Effector memory CD8-positive, alpha-beta T cell (primary cell): ENCODE results near the gene RABGEF1.
"Not testable (repeated sequence)": the region's sequence is repeated elsewhere in the genome, so short reads cannot be mapped to it uniquely, and the experiment has no call there.

Experiments used
- ATAC-seq: fragments of 150-1000 bp; cut with Tn5 transposase; replicated peaks from 2 replicates; pipeline ENCODE4 v1.10.0; 2021; ENCODE audit warnings: mild to moderate bottlenecking, moderate library complexity
- DNase-seq, 3 experiments: peaks; one replicate each; pipeline ENCODE4 v3.0.0; 2021
- H3K27ac Mint-ChIP-seq, 2 donors: one replicate each; pipeline ENCODE4 v1.8.0; 2022; ENCODE audit warnings: mild to moderate bottlenecking in 2 of 2, mixed read lengths in 2 of 2, moderate library complexity in 2 of 2
- H3K27me3 Mint-ChIP-seq, 2 donors: one replicate each; pipeline ENCODE4 v1.8.0; 2022; ENCODE audit warnings: mixed read lengths in 2 of 2
- H3K36me3 Mint-ChIP-seq: one replicate; pipeline ENCODE4 v1.8.0; 2022; ENCODE audit warnings: mild to moderate bottlenecking, moderate library complexity, mixed read lengths; ENCODE audit not compliant: insufficient read depth
- H3K4me1 Mint-ChIP-seq, 2 donors: one replicate each; pipeline ENCODE4 v1.8.0; 2022; ENCODE audit warnings: low read depth in 2 of 2, mixed read lengths in 2 of 2
- H3K4me3 Mint-ChIP-seq, 2 donors: one replicate each; pipeline ENCODE4 v1.8.0; 2022; ENCODE audit warnings: mild to moderate bottlenecking in 2 of 2, mixed read lengths in 2 of 2, moderate library complexity in 2 of 2
- H3K9me3 Mint-ChIP-seq, 2 donors: one replicate each; pipeline ENCODE4 v1.8.0; 2022; ENCODE audit warnings: mixed read lengths in 2 of 2

Gene RABGEF1

GRCh38 chr7:66843492-66843891 is 103.0 kb downstream of the RABGEF1 start:
- not testable (repeated sequence) for H3K9me3 Mint-ChIP-seq, DNase-seq, ATAC-seq, H3K27me3 Mint-ChIP-seq
- peak overlapping the region; percentile 91 to 95 for H3K4me3 Mint-ChIP-seq
- H3K4me1 Mint-ChIP-seq = peaks cover 11 to 14% of the 10 kb centered on the region in 2 donors
- peak overlapping the region; percentile 100 for H3K27ac Mint-ChIP-seq
- H3K36me3 Mint-ChIP-seq = peaks cover 21% of the 10 kb centered on the region

GRCh38 chr7:66844552-66845378 is 104.2 kb downstream of the RABGEF1 start:
- H3K4me3 Mint-ChIP-seq = peak overlapping the region; percentile 91 to 95
- no peaks in the 10 kb centered on the region for H3K27me3 Mint-ChIP-seq
- DNase-seq (peak; percentile 100), ATAC-seq (peak; percentile 92)
- peaks cover 21% of the 10 kb centered on the region for H3K36me3 Mint-ChIP-seq
- H3K4me1 Mint-ChIP-seq = peaks cover 11 to 14% of the 10 kb centered on the region in 2 donors
- no peaks in the 10 kb centered on the region for H3K9me3 Mint-ChIP-seq
- peak overlapping the region; percentile 100 for H3K27ac Mint-ChIP-seq

DNA sequence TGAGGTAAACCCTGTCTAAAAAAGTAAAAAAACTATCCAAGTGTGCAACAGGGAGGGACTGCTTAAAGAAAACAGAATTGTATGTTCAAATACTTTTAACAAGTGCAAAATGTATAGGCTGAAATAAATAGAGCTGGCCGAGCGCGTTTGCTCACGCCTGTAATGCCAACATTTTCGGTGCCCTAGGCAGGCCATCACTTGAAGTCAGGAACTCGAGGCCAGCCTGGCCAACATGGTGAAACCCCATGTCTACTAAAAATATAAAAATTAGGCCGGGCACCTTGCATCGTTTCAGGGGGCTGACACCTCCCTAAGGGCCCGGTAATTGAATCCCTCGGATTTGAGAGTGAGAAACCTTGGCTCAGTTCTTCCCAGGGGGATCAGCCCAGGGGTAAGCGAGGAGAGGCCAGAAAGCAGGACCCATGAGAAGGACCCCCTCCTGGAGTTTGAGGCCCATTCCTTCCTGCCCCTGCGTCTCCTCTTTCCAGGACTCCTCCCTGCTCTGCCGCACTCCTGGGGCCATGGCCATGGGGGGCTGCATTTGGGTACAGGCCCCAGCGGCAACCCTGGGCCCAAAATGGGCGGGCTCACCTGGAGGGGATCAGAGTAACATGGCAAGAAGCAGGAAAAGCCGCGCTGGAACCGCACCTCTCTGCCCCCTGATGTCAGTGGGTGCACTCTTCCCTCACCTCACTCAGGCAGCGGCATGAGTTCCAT is 105.0 kb downstream of the RABGEF1 start:
- no peaks in the 10 kb centered on the region for H3K27me3 Mint-ChIP-seq
- H3K36me3 Mint-ChIP-seq = peaks cover 21% of the 10 kb centered on the region
- ATAC-seq = no peak
- peak overlapping the region; percentile 91 to 95 for H3K4me3 Mint-ChIP-seq
- peaks cover 11 to 14% of the 10 kb centered on the region in 2 donors for H3K4me1 Mint-ChIP-seq
- DNase-seq = no peak
- H3K27ac Mint-ChIP-seq = peak overlapping the region; percentile 100
- no peaks in the 10 kb centered on the region for H3K9me3 Mint-ChIP-seq

DNA sequence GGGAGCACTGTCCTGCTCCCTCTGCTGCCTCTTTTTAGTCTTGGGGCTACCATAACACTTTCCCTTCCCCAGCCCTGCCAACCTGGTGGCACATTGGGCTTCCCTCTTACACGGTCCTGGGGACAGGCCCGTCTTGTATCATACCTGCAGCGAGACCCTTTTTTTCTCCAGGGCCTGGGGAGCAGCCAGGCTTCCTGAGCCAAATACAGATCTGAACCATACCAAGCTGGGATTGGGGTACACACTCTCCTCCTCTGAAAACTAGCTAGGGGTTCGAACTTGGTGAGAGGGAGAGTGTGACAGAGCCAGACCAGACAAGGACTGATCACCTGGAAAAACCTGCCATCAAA is 105.5 kb downstream of the RABGEF1 start:
- H3K4me1 Mint-ChIP-seq = peaks cover 11 to 14% of the 10 kb centered on the region in 2 donors
- H3K36me3 Mint-ChIP-seq = peaks cover 21% of the 10 kb centered on the region
- H3K4me3 Mint-ChIP-seq = peak overlapping the region; percentile 91 to 95
- ATAC-seq, DNase-seq, H3K9me3 Mint-ChIP-seq, H3K27me3 Mint-ChIP-seq: not testable (repeated sequence)
- H3K27ac Mint-ChIP-seq = peak overlapping the region; percentile 100

GRCh38 chr7:66847523-66847855 is 107.0 kb downstream of the RABGEF1 start:
- peaks cover 11 to 14% of the 10 kb centered on the region in 2 donors for H3K4me1 Mint-ChIP-seq
- not testable (repeated sequence) for H3K9me3 Mint-ChIP-seq, H3K27me3 Mint-ChIP-seq, ATAC-seq, DNase-seq, H3K4me3 Mint-ChIP-seq, H3K27ac Mint-ChIP-seq
- H3K36me3 Mint-ChIP-seq = peaks cover 21% of the 10 kb centered on the region

- no peaks in the 10 kb centered on the region for H3K9me3 Mint-ChIP-seq
- no peak for ATAC-seq
- H3K27ac Mint-ChIP-seq = no peak overlapping the region
Observed at GRCh38 chr7:66847879-66848790, 107.6 kb downstream of the RABGEF1 start.

GRCh38 chr7:66859339-66859738 is 118.8 kb downstream of the RABGEF1 start:
- DNase-seq (no peak), ATAC-seq (no peak)
- no peaks in the 10 kb centered on the region for H3K27me3 Mint-ChIP-seq
- H3K36me3 Mint-ChIP-seq = peaks cover 9% of the 10 kb centered on the region
- H3K4me1 Mint-ChIP-seq = peaks cover 0 to 1% of the 10 kb centered on the region in 2 donors
- H3K4me3 Mint-ChIP-seq = no peak overlapping the region
- no peaks in the 10 kb centered on the region for H3K9me3 Mint-ChIP-seq
- peak overlapping the region in 1 of 2 donors; percentile 71 for H3K27ac Mint-ChIP-seq

More at GRCh38 chr7:66847879-66848790, 107.6 kb downstream of the RABGEF1 start:
- Mint-ChIP-seq H3K4me1 (peaks cover 11 to 14% of the 10 kb centered on the region in 2 donors), H3K27me3 (no peaks in the 10 kb centered on the region), H3K4me3 (no peak overlapping the region), H3K36me3 (peaks cover 21% of the 10 kb centered on the region)
- DNase-seq = no peak

DNA sequence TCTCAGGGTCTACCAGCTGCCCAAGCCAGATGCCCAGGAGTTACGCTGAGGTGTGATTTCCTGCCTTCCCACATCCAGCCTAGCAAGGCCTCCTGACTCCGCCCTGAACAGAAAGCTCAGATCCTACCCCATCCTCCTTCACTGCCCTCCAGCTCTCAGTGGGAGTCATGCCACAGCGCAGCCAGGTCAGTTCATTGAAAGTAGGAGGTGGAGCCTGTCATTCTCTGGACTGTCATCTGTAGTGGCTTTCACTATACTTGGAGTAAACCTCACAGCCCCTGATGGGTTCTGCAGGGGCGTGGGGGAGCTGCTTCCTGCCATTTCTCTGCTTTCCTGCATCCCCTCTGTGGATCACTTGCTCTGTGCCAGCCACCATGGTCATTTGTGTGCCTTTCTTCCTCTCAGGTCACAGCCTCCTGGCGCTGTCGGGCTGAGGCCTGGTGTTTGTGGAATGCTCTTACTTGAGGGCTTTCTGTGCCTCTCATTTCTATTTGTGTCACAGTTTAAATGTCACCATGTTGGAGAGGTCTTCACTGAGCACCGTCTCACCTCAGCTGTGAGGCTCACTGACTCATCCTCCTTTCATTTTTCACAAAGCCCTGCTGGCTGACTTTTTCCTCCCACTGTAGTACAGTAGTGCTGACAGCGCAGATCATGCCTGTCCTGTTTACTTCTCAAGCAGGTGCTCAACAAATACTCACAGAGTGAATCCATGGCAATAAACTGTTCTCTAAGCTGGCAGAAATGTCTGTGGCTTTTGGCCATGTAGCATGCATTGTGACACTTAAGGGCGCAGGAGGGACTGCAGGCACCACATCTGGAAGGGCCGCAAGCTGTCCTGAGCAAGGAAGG is 119.5 kb downstream of the RABGEF1 start:
- peaks cover 0 to 1% of the 10 kb centered on the region in 2 donors for H3K4me1 Mint-ChIP-seq
- no peaks in the 10 kb centered on the region for H3K27me3 Mint-ChIP-seq
- peak overlapping the region; percentile 59 to 71 for H3K27ac Mint-ChIP-seq
- peaks cover 9% of the 10 kb centered on the region for H3K36me3 Mint-ChIP-seq
- DNase-seq (no peak), ATAC-seq (no peak)
- no peaks in the 10 kb centered on the region for H3K9me3 Mint-ChIP-seq
- H3K4me3 Mint-ChIP-seq = no peak overlapping the region

DNA sequence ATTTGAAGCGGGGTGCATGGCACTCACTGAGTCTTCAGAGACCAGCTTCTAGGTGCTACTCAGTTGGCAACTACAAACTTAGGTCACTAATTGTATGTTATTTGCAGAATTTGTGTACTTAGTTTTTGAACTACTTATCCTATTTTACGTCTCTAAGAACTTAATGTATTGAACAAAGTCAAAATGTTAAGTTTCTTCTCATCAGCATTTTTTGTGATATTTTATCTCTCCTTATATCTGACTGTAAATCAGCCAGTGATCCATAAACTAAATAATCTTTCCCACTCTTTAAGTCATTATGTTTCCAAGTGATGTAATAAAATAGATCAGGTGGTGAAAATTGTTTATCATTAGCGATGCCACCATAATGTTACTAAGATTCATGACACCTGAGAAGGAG is 120.2 kb downstream of the RABGEF1 start:
- Mint-ChIP-seq H3K27ac (no peak overlapping the region), H3K4me3 (no peak overlapping the region), H3K4me1 (peaks cover 0 to 1% of the 10 kb centered on the region in 2 donors), H3K27me3 (no peaks in the 10 kb centered on the region), H3K36me3 (peaks cover 9% of the 10 kb centered on the region), H3K9me3 (no peaks in the 10 kb centered on the region)
- DNase-seq (no peak), ATAC-seq (no peak)
